HEK293T (cell line): ENCODE data around the gene SUN3.
A peak's percentile ranks its signal among the peaks of the same experiment; 100 is the strongest.
"Not testable (repeated sequence)": the region's sequence is repeated elsewhere in the genome, so short reads cannot be mapped to it uniquely, and the experiment has no call there.

Experiments used
- CTCF ChIA-PET: fragments of 350-600 bp; formaldehyde crosslinking; extraction: SDS; loops from one replicate; lab custom pipeline; 2021; ENCODE audit warnings: antibody characterized with exemption, inconsistent platforms; lab: Yijun Ruan, JAX
- POLR2A ChIA-PET: fragments of 350-600 bp; formaldehyde crosslinking; extraction: SDS; loops from one replicate; lab custom pipeline; 2020; ENCODE audit warnings: antibody characterized with exemption, inconsistent platforms; lab: Yijun Ruan, JAX
- DNase-seq: peaks from one replicate; pipeline ENCODE4 v3.0.0; 2012; ENCODE audit warnings: mixed read lengths; ENCODE audit errors: extremely low spot score
- ARNT ChIP-seq: fragments of 450-650 bp; IDR thresholded peaks from 2 replicates; pipeline ENCODE4 v1.6.1; 2017; ENCODE audit warnings: mild to moderate bottlenecking
- BHLHE40 ChIP-seq: fragments of 450-650 bp; IDR thresholded peaks from 2 replicates; pipeline ENCODE4 v1.6.1; 2016; ENCODE audit warnings: mild to moderate bottlenecking, moderate library complexity, borderline replicate concordance
- CTBP1 ChIP-seq: fragments of 450-650 bp; IDR thresholded peaks from 2 replicates; pipeline ENCODE4 v1.6.1; 2016; ENCODE audit warnings: borderline replicate concordance
- ELF4 ChIP-seq: fragments of 450-650 bp; IDR thresholded peaks from 2 replicates; pipeline ENCODE4 v1.6.1; 2017; ENCODE audit warnings: antibody characterized with exemption
- FOXA1 ChIP-seq: fragments of 450-650 bp; IDR thresholded peaks from 2 replicates; pipeline ENCODE4 v1.6.1; 2016; ENCODE audit warnings: mild to moderate bottlenecking
- FOXK2 ChIP-seq: fragments of 450-650 bp; IDR thresholded peaks from 2 replicates; pipeline ENCODE4 v1.6.1; 2016; ENCODE audit warnings: mild to moderate bottlenecking
- FOXM1 ChIP-seq: fragments of 450-650 bp; IDR thresholded peaks from 2 replicates; pipeline ENCODE4 v1.6.1; 2017; ENCODE audit warnings: mild to moderate bottlenecking, borderline replicate concordance
- HDGF ChIP-seq: fragments of 450-650 bp; IDR thresholded peaks from 2 replicates; pipeline ENCODE4 v1.6.1; 2017; ENCODE audit warnings: antibody characterized with exemption, borderline replicate concordance
- L3MBTL2 ChIP-seq: fragments of 450-650 bp; conservative IDR thresholded peaks from 2 replicates; pipeline ENCODE4 v1.6.1; 2016; ENCODE audit warnings: mild to moderate bottlenecking
- LEF1 ChIP-seq: fragments of 450-650 bp; IDR thresholded peaks from 2 replicates; pipeline ENCODE4 v1.6.1; 2017; ENCODE audit warnings: mild to moderate bottlenecking, borderline replicate concordance
- NFRKB ChIP-seq: fragments of 450-650 bp; IDR thresholded peaks from 2 replicates; pipeline ENCODE4 v1.6.1; 2016; ENCODE audit warnings: mild to moderate bottlenecking, moderate library complexity
- PKNOX1 ChIP-seq: fragments of 450-650 bp; IDR thresholded peaks from 2 replicates; pipeline ENCODE4 v1.6.1; 2016
- SP1 ChIP-seq: fragments of 450-650 bp; IDR thresholded peaks from 2 replicates; pipeline ENCODE4 v1.6.1; 2017
- SUZ12 ChIP-seq: fragments of 450-650 bp; IDR thresholded peaks from 2 replicates; pipeline ENCODE4 v1.6.1; 2016; ENCODE audit warnings: mild to moderate bottlenecking
- TARDBP ChIP-seq: fragments of 450-650 bp; IDR thresholded peaks from 2 replicates; pipeline ENCODE4 v1.6.1; 2016
- ZNF384 ChIP-seq: fragments of 450-650 bp; IDR thresholded peaks from 2 replicates; pipeline ENCODE4 v1.6.1; 2016

SUN3 gene

GRCh38 chr7:48004638-48005037 is 24.3 kb downstream of the SUN3 start:
- CTCF ChIA-PET, result no interaction called here
- DNase-seq, result no peak
- POLR2A ChIA-PET, result no interaction called here
- TF ChIP-seq SUZ12 (no peak), FOXA1 (no peak), LEF1 (no peak), PKNOX1 (no peak), FOXM1 (no peak), CTBP1 (no peak), HDGF (no peak), L3MBTL2 (no peak), FOXK2 (no peak), NFRKB (no peak), ARNT (no peak), TARDBP (no peak)

GRCh38 chr7:48004032-48004431 is 24.9 kb downstream of the SUN3 start:
- DNase-seq, result no peak
- POLR2A ChIA-PET, result no interaction called here
- CTCF ChIA-PET, result no interaction called here
- TF ChIP-seq HDGF, result no peak
- peak; percentile 43 for TF ChIP-seq PKNOX1

- CTCF ChIA-PET, DNase-seq, POLR2A ChIA-PET: not testable (repeated sequence)
These were observed 28.7 kb downstream of the SUN3 start for GRCh38 chr7:48000164-48000563.

GRCh38 chr7:47999413-47999812 is 29.5 kb downstream of the SUN3 start:
- ChIA-PET POLR2A (no interaction called here), CTCF (no interaction called here)
- no peak for DNase-seq
- no peak for TF ChIP-seq FOXM1
- no peak for TF ChIP-seq CTBP1

- TF ChIP-seq TARDBP (no peak), SUZ12 (no peak), SP1 (no peak), PKNOX1 (no peak), FOXK2 (no peak), ZNF384 (no peak), NFRKB (no peak), ARNT (no peak), LEF1 (no peak), FOXA1 (no peak)
- ChIA-PET CTCF (no interaction called here), POLR2A (no interaction called here)
- DNase-seq, result no peak
These were observed 36.5 kb downstream of the SUN3 start for GRCh38 chr7:47992446-47992845.

- CTCF ChIA-PET, result no interaction called here
- peak; percentile 46; the same call in 1 of the 2 replicates for TF ChIP-seq L3MBTL2
- no peak for TF ChIP-seq CTBP1
These were observed 37.1 kb downstream of the SUN3 start for GRCh38 chr7:47991741-47992311.

GRCh38 chr7:47991270-47991669 is 37.6 kb downstream of the SUN3 start:
- ChIA-PET POLR2A (no interaction called here), CTCF (no interaction called here)
- TF ChIP-seq ARNT (no peak), NFRKB (no peak), ELF4 (no peak), L3MBTL2 (no peak), LEF1 (no peak), SP1 (no peak), PKNOX1 (no peak), CTBP1 (no peak), BHLHE40 (no peak), TARDBP (no peak), SUZ12 (no peak), HDGF (no peak), FOXA1 (no peak), ZNF384 (no peak), FOXK2 (no peak), FOXM1 (no peak)
- DNase-seq, result no peak

More at GRCh38 chr7:47991741-47992311, 37.1 kb downstream of the SUN3 start:
- POLR2A ChIA-PET, result no interaction called here
- DNase-seq, result peak; percentile 57
